NCI-H1694 treated with DMSO at 0.1 percent for 48 hours (cell line): Measurements from ENCODE around the gene DYNC1H1.
A peak's percentile ranks its signal among the peaks of the same experiment; 100 is the strongest.
"Not testable (repeated sequence)": the region's sequence is repeated elsewhere in the genome, so short reads cannot be mapped to it uniquely, and the experiment has no call there.

ENCODE experiments used
- DNase-seq: peaks from one replicate; lab custom pipeline; 2025; lab: John Stamatoyannopoulos, UW

Gene DYNC1H1

DNA sequence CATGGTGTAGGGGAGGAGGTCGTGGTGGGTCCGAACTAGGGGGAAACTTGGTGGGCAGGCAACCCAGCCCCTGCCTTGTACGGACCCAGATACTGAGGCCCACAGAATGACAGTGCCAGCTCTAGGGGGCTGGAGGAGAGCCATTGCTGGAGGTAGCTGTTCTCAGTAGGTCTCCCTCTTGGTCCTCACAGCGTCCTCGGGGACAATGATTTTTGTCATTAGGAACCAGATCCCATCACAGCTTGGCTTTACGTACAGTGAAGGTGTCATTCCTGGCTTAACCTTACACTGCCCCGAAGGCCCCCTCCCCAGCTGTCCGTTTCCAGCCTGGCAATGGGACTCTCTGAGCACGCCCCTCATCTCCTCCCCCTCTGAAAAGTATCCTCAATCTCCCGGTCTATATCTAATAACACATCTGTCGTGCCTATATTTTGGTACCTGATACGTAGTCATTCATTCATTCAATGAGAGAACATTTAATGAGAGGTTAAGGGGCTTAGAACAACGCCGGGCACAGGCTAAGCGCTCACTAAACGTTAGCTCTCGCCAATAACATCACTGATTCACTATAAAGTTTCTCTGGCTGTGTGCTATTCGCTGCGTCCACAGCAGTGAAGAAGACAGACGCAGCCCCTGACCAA, 597 bp upstream of the DYNC1H1 start:
- DNase-seq = no peak

- peak; percentile 19 for DNase-seq
Measured at GRCh38 chr14:101965181-101965544, 790 bp downstream of the DYNC1H1 start.

GRCh38 chr14:101965770-101966722, 1.7 kb downstream of the DYNC1H1 start:
- peak; percentile 30 for DNase-seq

GRCh38 chr14:101966742-101967141, 2.4 kb downstream of the DYNC1H1 start:
- DNase-seq = no peak

DNA sequence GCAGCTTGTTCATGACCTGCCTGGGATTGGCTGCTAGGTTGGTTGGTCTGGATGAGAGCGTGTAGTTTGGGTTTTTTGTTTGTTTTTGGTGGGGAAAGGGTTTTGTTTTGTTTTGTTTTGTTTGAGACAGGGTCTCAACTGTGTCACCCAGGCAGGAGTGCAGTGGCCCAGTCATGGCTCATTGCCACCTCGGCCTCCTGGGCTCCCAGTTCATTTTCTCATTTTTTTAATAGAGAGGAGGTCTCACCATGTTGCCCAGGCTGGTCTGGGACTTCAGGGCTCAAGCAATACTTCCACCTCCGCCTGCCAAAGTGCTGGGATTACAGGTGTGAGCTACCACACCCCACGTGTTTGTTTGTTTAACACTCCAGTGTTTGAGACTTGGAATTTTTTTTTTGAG, 3.8 kb downstream of the DYNC1H1 start:
- DNase-seq = no peak

GRCh38 chr14:101969481-101969880, 5.1 kb downstream of the DYNC1H1 start:
- no peak for DNase-seq

DNA sequence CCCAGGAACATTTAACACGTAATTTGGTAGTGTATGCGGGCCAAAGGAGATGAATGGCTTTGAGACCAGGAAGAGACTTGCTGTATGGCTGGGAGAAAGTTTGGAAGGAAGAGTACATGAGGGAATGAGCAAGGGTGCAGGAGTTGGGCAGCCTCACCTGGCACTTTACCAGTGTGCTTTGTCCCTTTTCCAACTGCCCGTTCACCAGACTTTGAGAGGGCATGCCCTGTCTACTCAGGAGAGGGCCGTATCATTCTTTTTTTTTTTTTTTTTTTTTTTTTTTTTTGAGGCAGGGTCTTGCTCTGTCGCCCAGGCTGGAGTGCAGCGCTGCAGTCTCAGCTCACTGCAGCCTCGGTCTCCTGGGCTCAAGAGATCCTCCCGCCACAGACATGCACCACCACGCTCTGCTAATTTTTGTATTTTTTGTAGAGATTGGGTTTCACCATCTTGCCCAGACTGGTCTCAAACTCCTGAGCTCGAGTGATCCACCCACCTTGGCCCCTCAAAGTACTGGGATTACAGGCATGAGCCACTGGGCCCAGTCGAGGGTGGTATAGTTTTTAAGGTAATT, 6.5 kb downstream of the DYNC1H1 start:
- no peak for DNase-seq

DNA sequence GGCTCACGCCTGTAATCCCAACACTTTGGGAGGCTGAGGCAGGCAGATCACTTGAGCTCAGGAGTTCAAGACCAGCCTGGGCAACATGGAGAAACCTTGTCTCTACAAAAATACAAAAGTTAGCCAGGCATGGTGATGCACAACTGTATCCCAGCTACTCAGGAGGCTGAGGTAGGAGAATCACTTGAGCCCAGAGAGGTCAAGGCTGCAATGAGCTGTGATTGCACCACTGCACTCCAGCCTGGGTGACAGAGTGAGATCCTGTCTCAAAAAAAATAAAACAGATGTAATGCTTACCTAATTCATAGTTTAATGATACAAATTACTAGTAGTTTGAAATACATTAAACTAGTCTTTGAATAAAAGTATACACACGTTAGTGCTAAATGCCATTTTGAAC, 7.1 kb downstream of the DYNC1H1 start:
- not testable (repeated sequence) for DNase-seq

- DNase-seq = peak; percentile 89
Measured at GRCh38 chr14:101972126-101972866, 7.9 kb downstream of the DYNC1H1 start.

GRCh38 chr14:101973356-101973755, 9.0 kb downstream of the DYNC1H1 start:
- no peak for DNase-seq

- DNase-seq = no peak
Measured at GRCh38 chr14:101975231-101975630, 10.9 kb downstream of the DYNC1H1 start.

GRCh38 chr14:101977311-101978071, 13.1 kb downstream of the DYNC1H1 start:
- DNase-seq = no peak

DNA sequence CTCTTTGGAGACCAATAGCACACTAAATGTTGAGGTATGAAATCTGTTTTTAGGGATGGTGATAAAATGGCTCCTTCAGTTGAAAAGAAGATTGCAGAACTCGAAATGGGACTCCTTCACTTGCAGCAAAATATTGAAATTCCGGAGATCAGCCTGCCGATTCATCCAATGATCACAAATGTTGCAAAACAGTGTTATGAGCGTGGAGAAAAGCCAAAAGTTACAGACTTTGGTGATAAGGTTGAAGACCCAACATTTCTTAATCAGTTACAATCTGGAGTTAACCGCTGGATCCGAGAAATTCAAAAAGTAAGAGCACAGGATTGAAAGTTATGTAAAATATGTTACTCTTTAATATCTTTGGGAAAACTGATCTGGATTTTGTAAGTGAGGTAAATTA, 15.3 kb downstream of the DYNC1H1 start:
- no peak for DNase-seq

DNA sequence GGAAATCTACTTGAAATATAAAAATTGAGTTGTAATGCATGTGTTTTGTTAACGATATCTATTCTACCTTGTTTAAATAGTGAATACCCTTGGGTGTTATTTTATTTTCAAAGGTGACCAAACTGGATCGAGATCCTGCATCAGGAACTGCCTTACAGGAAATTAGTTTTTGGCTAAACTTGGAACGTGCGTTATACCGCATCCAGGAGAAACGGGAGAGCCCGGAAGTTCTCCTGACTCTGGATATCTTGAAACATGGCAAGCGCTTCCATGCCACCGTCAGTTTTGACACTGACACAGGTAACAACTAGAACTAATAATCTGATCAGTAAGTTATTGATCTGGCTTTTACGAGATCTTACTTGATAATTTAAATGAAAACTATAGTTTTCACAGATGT, 15.9 kb downstream of the DYNC1H1 start:
- no peak for DNase-seq

- no peak for DNase-seq
Measured at GRCh38 chr14:101980700-101981099, 16.3 kb downstream of the DYNC1H1 start.

GRCh38 chr14:101982621-101983020, 18.2 kb downstream of the DYNC1H1 start:
- DNase-seq = no peak

- DNase-seq = not testable (repeated sequence)
Measured at GRCh38 chr14:101984831-101985230, 20.5 kb downstream of the DYNC1H1 start.

DNA sequence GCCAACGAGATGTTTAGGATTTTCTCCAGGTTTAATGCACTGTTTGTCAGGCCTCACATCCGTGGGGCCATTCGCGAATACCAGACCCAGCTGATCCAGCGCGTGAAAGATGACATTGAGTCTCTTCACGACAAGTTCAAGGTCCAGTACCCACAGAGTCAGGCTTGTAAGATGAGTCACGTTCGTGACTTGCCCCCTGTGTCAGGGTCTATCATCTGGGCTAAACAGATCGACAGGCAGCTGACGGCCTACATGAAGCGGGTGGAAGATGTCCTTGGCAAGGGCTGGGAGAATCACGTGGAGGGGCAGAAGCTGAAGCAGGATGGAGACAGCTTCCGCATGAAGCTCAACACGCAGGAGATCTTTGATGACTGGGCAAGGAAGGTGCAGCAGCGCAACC, 21.6 kb downstream of the DYNC1H1 start:
- DNase-seq = no peak

GRCh38 chr14:101986953-101987352, 22.6 kb downstream of the DYNC1H1 start:
- DNase-seq = no peak

DNA sequence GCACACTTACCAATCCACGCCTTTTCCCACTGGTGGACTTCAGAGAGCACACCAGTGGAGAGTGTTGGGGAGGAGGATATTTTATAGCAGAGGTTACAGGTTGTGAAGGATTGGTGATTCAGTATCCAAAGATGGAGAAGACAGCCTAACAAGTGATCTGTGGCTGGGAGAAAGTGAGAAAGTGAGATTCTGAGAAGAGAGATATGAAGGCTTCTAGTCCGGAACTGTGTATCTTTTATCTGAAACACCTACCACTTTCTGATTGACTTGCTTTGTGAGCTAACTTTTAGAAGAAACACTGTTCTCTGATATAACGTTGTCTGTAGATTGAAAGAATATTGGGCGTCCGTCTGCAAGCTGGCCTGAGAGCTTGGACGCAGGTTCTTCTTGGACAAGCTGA, 24.0 kb downstream of the DYNC1H1 start:
- DNase-seq = no peak

GRCh38 chr14:101991352-101991751, 27.0 kb downstream of the DYNC1H1 start:
- DNase-seq = no peak

DNA sequence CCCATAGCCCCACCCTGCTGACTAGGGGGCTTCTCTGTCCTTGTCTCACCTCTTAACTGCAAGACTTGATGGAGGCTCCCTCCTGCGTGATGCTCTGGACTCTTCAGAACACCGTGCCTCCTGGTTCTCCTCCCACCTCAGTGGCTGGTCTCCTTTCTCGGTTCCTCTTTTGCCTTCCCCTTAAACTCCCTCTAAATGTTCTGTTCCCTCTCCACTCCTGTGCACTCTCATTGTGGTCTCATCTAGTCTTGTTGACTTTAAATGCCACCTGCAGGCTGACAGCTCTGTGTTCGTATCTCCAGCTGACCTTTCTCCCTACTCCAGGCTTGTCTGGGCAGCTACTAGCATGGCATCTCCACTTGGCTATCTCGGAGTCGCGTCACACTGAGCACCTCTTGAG, 28.3 kb downstream of the DYNC1H1 start:
- DNase-seq = no peak
